Testis (tissue), 3 donors: ENCODE data around the gene IL25. TPM values are rescaled to one million over a fixed set of nuclear protein-coding genes. Genes with fewer than 3 reads are reported as not detected.
"Not testable (repeated sequence)": the region's sequence is repeated elsewhere in the genome, so short reads cannot be mapped to it uniquely, and the experiment has no call there.

Experiments
- DNase-seq: peaks from one replicate; pipeline ENCODE4 v3.0.0-alpha.2; 2019
- H3K27ac ChIP-seq, 2 donors: fragments of 200-600 bp; sonication (generic); one replicate each; pipeline ENCODE4 v1.5.1; 2019
- H3K27me3 ChIP-seq: fragments of 200-600 bp; sonication (generic); one replicate; pipeline ENCODE4 v1.5.1; 2019
- H3K36me3 ChIP-seq: fragments of 200-600 bp; sonication (generic); one replicate; pipeline ENCODE4 v1.5.1; 2017; ENCODE audit warnings: low read depth; ENCODE audit errors: missing control alignments
- H3K4me1 ChIP-seq: fragments of 200-600 bp; sonication (generic); one replicate; pipeline ENCODE4 v1.5.1; 2019
- H3K4me3 ChIP-seq, 2 donors: fragments of 200-600 bp; sonication (generic); one replicate each; pipeline ENCODE4 v1.5.1; 2017 to 2019
- H3K9me3 ChIP-seq: fragments of 200-600 bp; sonication (generic); one replicate; pipeline ENCODE4 v1.5.1; 2017
- POLR2A ChIP-seq: fragments of 450-650 bp; IDR thresholded peaks from one replicate; pipeline ENCODE4 v1.6.1; 2017; ENCODE audit warnings: antibody characterized with exemption, mild to moderate bottlenecking, moderate library complexity
- WGBS, 2 donors: methylation state at CpG; one replicate each; pipeline ENCODE4 v1.1.5; 2018; 5-methylcytosine and 5-hydroxymethylcytosine counted together
- intact Hi-C: fragments of 100-400 bp; cut with DNase I; formaldehyde crosslinking; loops from one replicate; pipeline ENCODE4 v1.15.1; 2023; ENCODE audit warnings: low total_unique reads
- polyA plus RNA-seq: library from polyadenylated mRNA; stranded (reverse); fragments of 350-450 nt; fragmentation: Illumina TruSeq; extraction: RNeasy Lipid Tissue Mini Kit (QIAGEN cat#74804); gene quantifications from one replicate; pipeline ENCODE4 v1.2.3, GENCODE V29; 2014; ENCODE audit warnings: low read depth, low replicate concordance; ENCODE audit not compliant: insufficient read depth
- total RNA-seq, 2 donors: library from RNA; depleted of rRNA; stranded (reverse); fragments of >200 nt; gene quantifications; one replicate each; pipeline ENCODE4 v1.2.3, GENCODE V29; 2016
- TF ChIP-seq, protein P1 (sequence below), 3 experiments: fragments of 450-650 bp in 2 of 3; fragments of 200-600 bp in 1 of 3; sonication (generic) in 1 of 3; IDR thresholded peaks; one replicate each; pipeline ENCODE4 v1.5.1; 2016 to 2019; ENCODE audit warnings: antibody characterized with exemption in 3 of 3, mild to moderate bottlenecking in 2 of 3, moderate library complexity in 1 of 3

Gene IL25
- total and polyA plus RNA-seq, 3 donors from 2014 or later, result 0.39 to 0.83 (median 0.68) TPM

DNA sequence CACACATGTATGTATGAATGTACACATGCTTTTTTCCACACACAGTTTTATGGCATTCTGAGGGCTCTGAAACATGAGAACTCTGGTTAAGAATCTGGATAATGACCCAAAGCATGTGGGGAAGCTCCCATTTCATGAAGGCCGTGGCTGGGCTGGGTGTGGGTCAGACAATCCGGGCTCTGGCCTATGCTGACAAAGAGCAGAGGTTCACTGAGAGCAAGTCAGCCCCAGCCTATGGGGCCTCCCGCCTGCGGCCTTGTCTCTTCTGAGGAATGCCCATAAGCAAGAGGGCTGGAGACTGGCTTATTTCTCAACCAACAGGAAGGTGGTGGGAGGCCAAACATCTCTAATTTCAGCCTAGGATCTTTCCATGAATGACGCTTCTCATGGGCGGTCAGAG lies 27.0 kb downstream of the IL25 start:
- 90 to 92% methylated on average over 6 of the region's 6 CpGs for WGBS, 2 donors
- no peaks in the 10 kb centered on the region for H3K36me3 ChIP-seq
- TF ChIP-seq, protein P1, sequence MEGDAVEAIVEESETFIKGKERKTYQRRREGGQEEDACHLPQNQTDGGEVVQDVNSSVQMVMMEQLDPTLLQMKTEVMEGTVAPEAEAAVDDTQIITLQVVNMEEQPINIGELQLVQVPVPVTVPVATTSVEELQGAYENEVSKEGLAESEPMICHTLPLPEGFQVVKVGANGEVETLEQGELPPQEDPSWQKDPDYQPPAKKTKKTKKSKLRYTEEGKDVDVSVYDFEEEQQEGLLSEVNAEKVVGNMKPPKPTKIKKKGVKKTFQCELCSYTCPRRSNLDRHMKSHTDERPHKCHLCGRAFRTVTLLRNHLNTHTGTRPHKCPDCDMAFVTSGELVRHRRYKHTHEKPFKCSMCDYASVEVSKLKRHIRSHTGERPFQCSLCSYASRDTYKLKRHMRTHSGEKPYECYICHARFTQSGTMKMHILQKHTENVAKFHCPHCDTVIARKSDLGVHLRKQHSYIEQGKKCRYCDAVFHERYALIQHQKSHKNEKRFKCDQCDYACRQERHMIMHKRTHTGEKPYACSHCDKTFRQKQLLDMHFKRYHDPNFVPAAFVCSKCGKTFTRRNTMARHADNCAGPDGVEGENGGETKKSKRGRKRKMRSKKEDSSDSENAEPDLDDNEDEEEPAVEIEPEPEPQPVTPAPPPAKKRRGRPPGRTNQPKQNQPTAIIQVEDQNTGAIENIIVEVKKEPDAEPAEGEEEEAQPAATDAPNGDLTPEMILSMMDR (IDR thresholded peaks at IDR 0.05), result no peak
- no peak for TF ChIP-seq POLR2A

DNA sequence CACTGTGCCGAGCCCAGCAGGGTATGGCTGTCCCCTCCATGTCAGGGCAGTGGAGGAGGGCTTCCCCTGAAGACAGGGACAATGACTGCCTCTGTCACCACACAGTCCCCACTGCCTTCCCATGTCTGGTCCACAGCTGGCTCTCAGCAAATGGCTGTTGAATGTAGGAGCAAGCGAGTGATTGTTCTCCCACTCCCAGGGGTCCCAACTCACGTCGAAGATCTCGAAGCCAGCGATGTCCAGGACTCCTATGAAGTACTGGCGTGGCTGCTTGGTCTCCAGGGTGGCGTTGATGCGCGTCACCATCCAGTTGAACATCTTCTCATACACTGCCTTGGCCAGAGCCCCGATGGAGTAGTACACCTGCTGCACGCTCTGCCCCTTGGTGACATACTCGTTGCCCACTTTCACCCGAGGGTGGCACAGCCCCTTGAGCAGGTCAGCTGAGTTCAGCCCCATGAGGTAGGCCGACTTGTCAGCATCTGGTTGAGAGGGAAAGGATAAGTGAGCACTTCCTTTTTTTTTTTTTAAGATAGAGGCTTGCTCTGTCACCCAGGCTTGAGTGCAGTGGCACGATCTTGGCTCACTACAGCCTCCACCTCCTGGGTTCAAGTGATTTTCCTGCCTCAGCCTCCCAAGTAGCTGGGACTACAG lies 28.0 kb downstream of the IL25 start:
- H3K4me1 ChIP-seq, H3K27me3 ChIP-seq, H3K9me3 ChIP-seq, intact Hi-C loops, DNase-seq, H3K4me3 ChIP-seq, H3K27ac ChIP-seq, H3K36me3 ChIP-seq: not testable (repeated sequence)
- WGBS, 2 donors, result 88 to 91% methylated on average over 14 to 16 of the region's 16 CpGs

More for the DNA sequence above, 27.0 kb downstream of the IL25 start:
- intact Hi-C loops, result no loop called here
- Histone ChIP-seq H3K9me3 (no peaks in the 10 kb centered on the region), H3K4me3 (no peak overlapping the region), H3K27ac (no peak overlapping the region), H3K27me3 (no peaks in the 10 kb centered on the region), H3K4me1 (no peaks in the 10 kb centered on the region)
- DNase-seq, result no peak

DNA sequence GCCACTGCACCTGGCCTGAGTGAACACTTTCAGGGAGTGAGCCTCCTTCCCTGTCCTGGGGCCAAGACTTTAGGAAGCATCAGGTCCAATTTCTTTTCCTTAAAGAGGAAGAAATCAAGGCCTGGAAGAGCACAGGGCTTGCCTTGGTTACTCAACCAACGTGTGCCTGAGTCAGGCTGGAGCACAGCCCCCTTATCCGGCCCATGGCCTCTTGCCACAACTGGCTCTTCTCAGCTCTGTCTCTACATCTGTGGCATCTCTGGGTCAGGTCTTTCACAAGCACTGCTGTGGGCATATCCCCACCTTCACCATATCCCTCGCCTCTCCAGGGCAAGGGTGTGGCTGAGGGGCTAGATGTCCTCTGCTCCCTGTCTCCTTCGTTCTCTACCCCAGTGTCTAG lies 28.7 kb downstream of the IL25 start:
- DNase-seq, result no peak
- no peak for TF ChIP-seq POLR2A
- TF ChIP-seq, protein P1 (IDR thresholded peaks at IDR 0.05), result no peak
- Histone ChIP-seq H3K9me3 (no peaks in the 10 kb centered on the region), H3K4me3 (no peak overlapping the region), H3K4me1 (no peaks in the 10 kb centered on the region), H3K27me3 (no peaks in the 10 kb centered on the region), H3K36me3 (no peaks in the 10 kb centered on the region), H3K27ac (no peak overlapping the region)
- intact Hi-C loops, result no loop called here
- 90 to 100% methylated on average over 4 of the region's 4 CpGs for WGBS, 2 donors

DNA sequence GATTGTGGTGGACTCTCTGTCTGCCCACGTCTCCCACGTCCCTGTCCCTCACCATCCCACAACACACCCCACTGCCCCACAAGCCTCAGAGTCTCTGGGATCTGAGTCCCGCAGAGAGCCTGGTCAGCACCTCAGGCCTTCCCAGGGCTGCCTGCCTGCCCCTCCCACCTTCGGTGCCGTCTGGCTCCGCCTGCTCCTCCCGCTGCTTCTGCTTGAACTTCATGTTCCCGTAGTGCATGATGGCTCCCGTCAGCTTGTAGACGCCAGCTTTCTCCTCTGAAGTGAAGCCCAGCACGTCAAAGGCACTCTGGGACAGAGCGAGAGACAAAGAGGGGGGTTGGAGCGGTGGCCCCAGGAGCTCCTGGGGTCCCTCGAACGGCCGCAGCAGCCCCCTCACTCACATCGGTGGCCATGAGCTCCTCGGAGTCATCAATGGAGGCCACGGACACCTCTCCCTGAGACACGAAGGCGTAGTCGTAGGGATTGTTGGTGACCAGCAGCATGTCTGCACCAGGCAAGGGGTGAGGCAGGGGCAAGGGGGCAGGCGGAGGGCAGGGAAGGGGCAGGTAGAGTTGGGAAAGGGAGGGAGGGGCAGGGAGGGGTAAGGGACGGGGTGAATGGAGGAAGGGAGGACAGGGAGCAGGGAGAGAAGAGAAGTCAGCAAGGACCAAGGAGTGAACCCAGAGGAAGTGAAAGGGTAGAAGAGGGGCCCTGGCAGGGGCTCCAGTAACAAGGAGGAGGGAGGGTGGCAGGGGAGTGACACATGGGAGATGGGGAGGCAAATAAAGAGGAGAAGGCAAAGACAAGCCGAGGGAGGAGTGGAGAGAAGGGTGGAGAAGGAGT lies 29.9 kb downstream of the IL25 start:
- no peaks in the 10 kb centered on the region for H3K9me3 ChIP-seq
- no peaks in the 10 kb centered on the region for H3K36me3 ChIP-seq
- no peak overlapping the region for H3K27ac ChIP-seq
- 57 to 58% methylated on average over 14 to 25 of the region's 25 CpGs for WGBS, 2 donors
- TF ChIP-seq, protein P1 (IDR thresholded peaks at IDR 0.05), result no peak
- no peak for TF ChIP-seq POLR2A
- no peaks in the 10 kb centered on the region for H3K4me1 ChIP-seq
- intact Hi-C loops, result no loop called here
- H3K4me3 ChIP-seq, result no peak overlapping the region
- DNase-seq, result peak; percentile 42
- no peaks in the 10 kb centered on the region for H3K27me3 ChIP-seq

DNA sequence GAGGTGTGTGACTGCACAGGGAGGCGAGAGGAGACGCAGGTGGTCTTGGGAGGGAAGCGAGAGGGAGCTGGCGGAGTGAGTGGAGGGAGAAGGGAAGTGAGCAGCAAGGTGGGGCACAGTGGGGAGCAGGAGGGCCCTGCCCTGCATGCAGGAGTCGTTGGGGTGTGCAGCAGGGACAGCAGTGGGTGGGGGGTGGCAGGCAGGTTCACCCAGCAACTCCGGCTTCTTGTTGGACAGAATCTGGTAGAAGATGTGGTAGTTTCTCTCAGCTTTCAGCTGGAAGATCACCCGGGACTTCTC lies 30.5 kb downstream of the IL25 start:
- WGBS, 2 donors, result 74 to 82% methylated on average over 7 of the region's 7 CpGs
- H3K9me3 ChIP-seq, result no peaks in the 10 kb centered on the region
- no peak for TF ChIP-seq POLR2A
- H3K4me1 ChIP-seq, result no peaks in the 10 kb centered on the region
- DNase-seq, result no peak
- H3K36me3 ChIP-seq, result no peaks in the 10 kb centered on the region
- H3K4me3 ChIP-seq, result no peak overlapping the region
- H3K27ac ChIP-seq, result no peak overlapping the region
- no peaks in the 10 kb centered on the region for H3K27me3 ChIP-seq
- intact Hi-C loops, result no loop called here
